Right atrium auricular region (tissue), 2 donors: ENCODE measurements around the gene GREB1L. TPM values are rescaled to one million over a fixed set of nuclear protein-coding genes. Genes with fewer than 3 reads are reported as not detected.
A peak's percentile ranks its signal among the peaks of the same experiment; 100 is the strongest.

Experiments
- DNase-seq: peaks from one replicate; pipeline ENCODE4 v3.0.0-alpha.2; 2019; ENCODE audit warnings: low spot score
- H3K27ac ChIP-seq, 2 donors: fragments of 200-600 bp; sonication (generic); 1 replicate in 1 of 2; 2 replicates in 1 of 2; pipeline ENCODE4 v1.5.1; 2016 to 2019
- H3K27me3 ChIP-seq, 2 donors: fragments of 200-600 bp; sonication (generic); one replicate each; pipeline versions ENCODE4 v1.5.1 to v1.6.0; 2017 to 2019
- H3K36me3 ChIP-seq: fragments of 200-600 bp; sonication (generic); one replicate; pipeline ENCODE4 v1.5.1; 2016
- H3K4me1 ChIP-seq, 2 donors: fragments of 200-600 bp; sonication (generic); one replicate each; pipeline versions ENCODE4 v1.5.1 to v1.6.0; 2017 to 2019
- H3K4me3 ChIP-seq, 2 donors: fragments of 200-600 bp; sonication (generic); 1 replicate in 1 of 2; 2 replicates in 1 of 2; pipeline ENCODE4 v1.5.1; 2017 to 2019; ENCODE audit warnings: mild to moderate bottlenecking in 1 of 2, moderate library complexity in 1 of 2
- H3K9me3 ChIP-seq, 2 donors: fragments of 200-600 bp; sonication (generic); one replicate each; pipeline ENCODE4 v1.5.1; 2019
- CTCF ChIP-seq, 2 donors: fragments of 200-600 bp; sonication (generic); IDR thresholded peaks; one replicate each; pipeline ENCODE4 v1.5.1; 2019; ENCODE audit warnings: antibody characterized with exemption in 2 of 2
- total RNA-seq, 2 donors: library from RNA; depleted of rRNA; stranded (reverse); fragments of >200 nt; gene quantifications; one replicate each; pipeline ENCODE4 v1.1.0, GENCODE V29; 2016

Gene GREB1L
- total RNA-seq, 2 donors from 2014 or later = 17.5 to 19.1 TPM

- Histone ChIP-seq H3K9me3 (no peaks in the 10 kb centered on the region), H3K27ac (peak overlapping the region in 1 of 2 donors; percentile 93), H3K36me3 (no peaks in the 10 kb centered on the region), H3K27me3 (no peaks in the 10 kb centered on the region), H3K4me3 (no peak overlapping the region), H3K4me1 (peaks cover 0 to 26% of the 10 kb centered on the region in 2 donors)
- no peak for TF ChIP-seq CTCF (IDR thresholded peaks at IDR 0.05)
- no peak for DNase-seq
Observed at GRCh38 chr18:21456428-21457178, 214.6 kb downstream of the GREB1L start.

GRCh38 chr18:21457179-21457535 lies 215.1 kb downstream of the GREB1L start:
- Histone ChIP-seq H3K4me1 (peaks cover 0 to 22% of the 10 kb centered on the region in 2 donors), H3K27me3 (no peaks in the 10 kb centered on the region), H3K36me3 (no peaks in the 10 kb centered on the region), H3K4me3 (no peak overlapping the region), H3K9me3 (no peaks in the 10 kb centered on the region), H3K27ac (peak overlapping the region in 1 of 2 donors; percentile 93)
- no peak for TF ChIP-seq CTCF (IDR thresholded peaks at IDR 0.05)
- DNase-seq = no peak

- Histone ChIP-seq H3K27me3 (no peaks in the 10 kb centered on the region), H3K4me3 (no peak overlapping the region), H3K9me3 (no peaks in the 10 kb centered on the region), H3K4me1 (peaks cover 0 to 11% of the 10 kb centered on the region in 2 donors), H3K36me3 (no peaks in the 10 kb centered on the region), H3K27ac (peak overlapping the region; percentile 20 to 93)
- no peak for TF ChIP-seq CTCF (IDR thresholded peaks at IDR 0.05)
- DNase-seq = no peak
Observed at GRCh38 chr18:21458310-21458709, 216.3 kb downstream of the GREB1L start.

GRCh38 chr18:21458788-21459187 lies 216.8 kb downstream of the GREB1L start:
- no peak for TF ChIP-seq CTCF (IDR thresholded peaks at IDR 0.05)
- no peak overlapping the region for H3K4me3 ChIP-seq
- H3K9me3 ChIP-seq = no peaks in the 10 kb centered on the region
- no peaks in the 10 kb centered on the region for H3K36me3 ChIP-seq
- peaks cover 0 to 11% of the 10 kb centered on the region in 2 donors for H3K4me1 ChIP-seq
- H3K27ac ChIP-seq = peak overlapping the region; percentile 20 to 93
- H3K27me3 ChIP-seq = no peaks in the 10 kb centered on the region
- DNase-seq = no peak

- Histone ChIP-seq H3K27ac (peak overlapping the region; percentile 20 to 93), H3K4me3 (no peak overlapping the region), H3K4me1 (peaks cover 0 to 13% of the 10 kb centered on the region in 2 donors), H3K27me3 (no peaks in the 10 kb centered on the region), H3K9me3 (no peaks in the 10 kb centered on the region), H3K36me3 (no peaks in the 10 kb centered on the region)
- no peak for TF ChIP-seq CTCF (IDR thresholded peaks at IDR 0.05)
- no peak for DNase-seq
Observed at GRCh38 chr18:21459706-21460286, 217.8 kb downstream of the GREB1L start.
